Caki2 (cell line): ENCODE data around the gene PILRA. TPM values are rescaled to one million over a fixed set of nuclear protein-coding genes. Genes with fewer than 3 reads are reported as not detected.
"Not testable (repeated sequence)": the region's sequence is repeated elsewhere in the genome, so short reads cannot be mapped to it uniquely, and the experiment has no call there.

ENCODE experiments used
- DNase-seq: peaks from one replicate; pipeline ENCODE4 v3.0.0-alpha.2; 2015; ENCODE audit warnings: low read depth
- in situ Hi-C: cut with HindIII; loops from 2 replicates; pipeline ENCODE4 v1.10.0; 2016; ENCODE audit warnings: low sequenced_read_pairs, low pct_unique_long_range_greater_than_20kb, mixed read lengths
- total RNA-seq: library from RNA; depleted of rRNA; stranded (reverse); fragments of >200 nt; shearing (Covaris generic); gene quantifications from 2 replicates; pipeline ENCODE4 v1.2.3, GENCODE V29; 2014; ENCODE audit warnings: low replicate concordance

The PILRA gene
- total RNA-seq, 1 experiment from 2014 or later: 0.91 TPM

DNA sequence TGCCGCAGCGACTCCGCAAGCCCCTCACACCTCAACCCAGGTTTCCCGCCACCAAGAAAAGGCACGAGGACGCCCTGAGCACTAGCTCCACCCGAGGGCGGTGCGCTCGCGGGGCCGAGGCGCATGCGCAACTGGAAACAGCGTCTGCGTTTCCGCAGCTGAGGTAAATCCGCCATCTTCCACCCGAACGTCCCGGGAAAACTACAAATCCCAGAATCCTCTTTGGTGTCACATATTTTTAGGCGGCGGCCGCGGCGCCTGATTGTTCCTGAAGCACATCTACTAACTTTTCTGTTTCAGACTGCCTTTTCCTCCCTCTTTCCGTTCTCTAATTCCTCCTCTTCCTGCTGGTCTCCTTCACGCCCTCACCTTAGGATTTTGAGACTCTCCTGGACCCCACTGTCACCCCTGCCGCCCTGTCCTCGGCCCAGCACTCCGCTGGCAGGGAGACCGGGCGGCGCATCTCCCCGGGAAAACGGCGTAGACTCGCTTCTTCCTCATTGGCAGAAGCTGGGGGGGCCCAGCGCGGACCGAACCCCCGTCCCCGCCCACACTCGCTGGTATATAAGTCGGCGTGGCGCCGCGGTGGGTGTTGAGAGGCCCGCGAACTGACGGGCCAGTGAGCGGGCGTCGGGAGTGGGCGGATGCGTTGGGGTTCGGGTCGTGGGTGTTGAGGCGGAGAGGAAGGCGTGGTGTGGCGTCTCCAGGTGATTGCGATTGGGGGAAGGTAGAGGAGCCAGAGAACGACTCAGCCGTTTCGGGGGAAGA lies 55.1 kb downstream of the PILRA start, which contains the start of gene ZCWPW1:
Gene ZCWPW1 (minus strand): TSS at position 505 of the 768 bp plus-strand sequence. CDS start 8,054 bp downstream, outside the sequence.
- DNase-seq: peak; percentile 97
- in situ Hi-C loops: no loop called here

- peak; percentile 99 for DNase-seq
- in situ Hi-C loops: no loop called here
These were observed 55.8 kb downstream of the PILRA start for GRCh38 chr7:100428967-100429636.

DNA sequence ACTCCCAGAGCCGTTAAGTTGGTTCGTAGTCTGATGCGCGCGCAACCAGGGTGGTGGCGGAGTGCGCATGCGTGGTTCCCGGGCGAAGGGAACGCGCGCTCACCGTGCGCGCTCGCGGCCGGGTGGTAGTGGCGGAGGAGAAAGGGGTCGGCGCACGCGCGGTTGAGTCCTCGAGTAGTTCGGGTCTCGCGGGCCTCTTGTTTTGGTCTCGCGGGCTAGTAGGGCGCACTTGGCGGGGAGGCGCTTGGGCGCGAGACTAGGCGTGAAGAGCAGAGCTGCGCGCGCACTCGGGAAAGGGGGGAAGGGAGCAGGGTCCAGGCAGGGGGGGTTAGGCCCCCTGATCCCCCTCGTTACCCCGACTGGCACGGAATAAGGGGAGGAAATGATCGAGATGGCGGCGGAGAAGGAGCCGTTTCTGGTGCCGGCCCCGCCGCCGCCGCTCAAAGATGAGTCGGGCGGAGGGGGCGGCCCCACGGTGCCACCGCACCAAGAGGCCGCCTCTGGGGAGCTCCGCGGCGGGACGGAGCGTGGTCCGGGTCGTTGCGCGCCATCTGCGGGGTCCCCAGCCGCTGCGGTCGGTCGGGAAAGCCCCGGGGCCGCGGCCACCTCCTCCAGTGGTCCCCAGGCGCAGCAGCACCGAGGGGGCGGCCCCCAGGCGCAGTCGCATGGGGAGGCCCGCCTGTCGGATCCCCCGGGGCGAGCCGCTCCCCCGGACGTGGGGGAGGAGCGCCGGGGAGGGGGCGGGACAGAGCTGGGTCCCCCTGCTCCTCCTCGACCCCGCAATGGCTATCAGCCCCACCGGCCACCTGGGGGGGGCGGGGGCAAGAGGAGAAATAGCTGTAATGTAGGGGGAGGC lies 56.6 kb downstream of the PILRA start, which contains the start of gene MEPCE:
Gene MEPCE (plus strand): TSS at position 195 of the 856 bp plus-strand sequence. CDS start 188 bp downstream, at position 383.
- peak; percentile 95 for DNase-seq
- in situ Hi-C loops: no loop called here

DNA sequence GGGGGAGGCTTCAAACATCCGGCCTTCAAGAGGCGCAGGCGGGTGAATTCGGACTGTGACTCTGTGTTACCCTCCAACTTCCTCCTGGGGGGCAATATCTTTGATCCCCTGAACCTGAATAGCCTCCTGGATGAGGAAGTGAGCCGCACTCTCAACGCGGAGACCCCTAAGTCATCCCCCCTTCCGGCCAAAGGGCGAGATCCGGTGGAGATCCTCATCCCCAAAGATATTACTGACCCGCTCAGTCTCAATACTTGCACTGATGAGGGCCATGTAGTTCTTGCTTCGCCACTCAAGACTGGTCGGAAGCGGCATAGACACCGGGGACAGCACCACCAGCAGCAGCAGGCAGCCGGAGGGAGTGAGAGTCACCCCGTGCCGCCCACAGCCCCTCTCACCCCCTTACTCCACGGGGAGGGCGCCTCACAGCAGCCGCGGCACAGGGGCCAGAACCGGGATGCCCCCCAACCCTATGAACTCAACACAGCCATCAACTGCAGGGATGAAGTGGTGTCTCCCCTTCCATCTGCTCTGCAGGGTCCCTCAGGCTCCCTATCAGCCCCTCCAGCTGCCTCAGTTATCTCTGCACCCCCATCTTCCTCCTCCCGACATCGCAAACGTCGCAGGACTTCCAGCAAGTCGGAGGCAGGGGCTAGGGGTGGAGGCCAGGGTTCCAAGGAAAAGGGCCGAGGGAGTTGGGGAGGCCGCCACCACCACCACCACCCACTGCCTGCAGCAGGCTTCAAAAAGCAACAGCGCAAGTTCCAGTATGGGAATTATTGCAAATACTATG lies 57.4 kb downstream of the PILRA start:
- in situ Hi-C loops: no loop called here
- no peak for DNase-seq

- in situ Hi-C loops: no loop called here
- DNase-seq: no peak
These were observed 58.0 kb downstream of the PILRA start for GRCh38 chr7:100431286-100431735.

GRCh38 chr7:100432053-100432452 lies 58.8 kb downstream of the PILRA start:
- no peak for DNase-seq
- in situ Hi-C loops: no loop called here

GRCh38 chr7:100432621-100433275 lies 59.5 kb downstream of the PILRA start:
- no peak for DNase-seq
- in situ Hi-C loops: no loop called here

DNA sequence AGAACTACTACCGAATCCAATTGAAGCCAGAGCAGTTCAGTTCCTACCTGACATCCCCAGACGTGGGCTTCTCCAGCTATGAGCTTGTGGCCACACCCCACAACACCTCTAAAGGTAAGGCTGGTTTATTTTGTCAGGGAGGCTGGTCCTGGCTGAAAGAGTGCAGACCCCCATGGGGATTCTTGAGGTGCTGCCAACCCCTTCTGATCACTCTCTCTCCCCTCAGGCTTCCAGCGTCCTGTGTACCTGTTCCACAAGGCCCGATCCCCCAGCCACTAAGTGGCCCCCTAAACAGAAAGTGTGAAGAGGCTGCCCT lies 59.9 kb downstream of the PILRA start:
- in situ Hi-C loops: no loop called here
- DNase-seq: no peak

DNA sequence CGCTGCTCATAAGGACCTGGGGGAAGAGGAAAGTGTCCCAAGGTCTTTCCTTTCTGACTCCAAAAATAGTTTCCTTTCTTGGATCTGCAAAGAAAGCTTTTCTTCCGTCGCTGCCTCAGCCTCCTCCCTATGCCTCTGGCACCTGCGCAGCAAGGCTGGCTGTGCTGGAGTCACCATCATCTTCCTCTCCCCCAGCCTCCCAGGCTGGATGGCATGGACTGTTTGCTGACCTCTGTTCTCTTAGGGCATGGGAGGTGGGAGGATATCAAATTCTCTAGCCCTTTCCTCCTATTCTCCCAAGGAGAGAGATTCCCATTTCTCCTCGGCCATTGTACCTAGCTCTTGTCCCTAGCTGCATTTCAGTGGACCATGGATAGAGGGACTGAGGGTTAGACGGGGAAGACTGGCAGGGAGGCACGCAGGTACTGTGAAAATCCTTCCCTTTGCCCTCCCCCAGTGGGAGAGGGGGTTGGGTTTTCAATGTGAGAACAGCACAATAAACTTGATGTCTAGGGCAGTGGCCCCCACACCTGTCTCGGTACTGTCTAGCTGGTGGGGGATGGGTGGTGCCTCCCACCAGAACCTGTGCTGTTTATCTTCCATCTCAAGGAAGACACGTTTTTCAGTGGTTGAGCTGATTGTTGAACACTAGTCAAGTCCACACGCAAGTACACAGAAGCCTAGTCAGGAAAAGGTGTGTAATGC lies 60.5 kb downstream of the PILRA start:
- in situ Hi-C loops: no loop called here

DNA sequence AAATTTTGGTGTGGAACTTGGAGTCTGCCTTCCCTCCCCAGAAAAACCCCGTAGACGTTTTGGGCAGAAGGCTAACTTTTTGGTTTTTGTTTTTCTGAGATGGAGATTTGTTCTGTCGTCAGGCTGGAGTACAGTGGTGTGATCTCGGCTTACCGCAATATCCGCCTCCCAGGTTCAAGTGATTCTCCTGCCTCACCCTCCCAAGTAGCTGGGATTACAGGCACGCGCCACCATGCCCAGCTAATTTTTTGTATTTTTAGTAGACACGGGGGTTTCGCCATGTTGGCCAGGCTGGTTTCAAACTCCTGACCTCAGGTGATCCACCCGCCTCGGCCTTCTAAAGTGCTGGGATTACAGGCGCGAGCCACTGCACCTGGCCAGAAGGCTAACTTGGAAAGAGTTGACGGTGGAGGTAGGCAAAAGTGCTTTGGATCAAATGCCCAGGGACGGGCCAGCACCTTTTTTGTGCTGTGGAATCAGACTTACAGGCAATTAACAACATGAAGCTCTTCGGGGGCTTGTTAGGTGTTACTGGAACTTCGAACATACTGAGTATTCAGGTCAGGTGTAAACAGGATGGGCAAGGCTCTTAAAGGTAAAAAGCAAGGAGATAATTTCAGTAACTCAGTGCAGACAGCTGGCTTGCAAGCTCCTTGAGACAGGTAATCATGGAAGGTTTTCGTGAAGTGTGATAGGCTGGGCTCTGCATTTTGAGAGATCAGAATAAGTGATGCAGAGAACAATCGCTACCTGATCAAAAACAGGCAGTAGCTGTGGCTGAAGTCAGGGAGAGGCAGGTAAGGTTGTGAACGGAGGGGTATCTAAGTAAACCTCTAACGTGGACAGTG lies 61.2 kb downstream of the PILRA start:
- no peak for DNase-seq
- in situ Hi-C loops: no loop called here

More for the DNA sequence above, 60.5 kb downstream of the PILRA start:
- DNase-seq: no peak

DNA sequence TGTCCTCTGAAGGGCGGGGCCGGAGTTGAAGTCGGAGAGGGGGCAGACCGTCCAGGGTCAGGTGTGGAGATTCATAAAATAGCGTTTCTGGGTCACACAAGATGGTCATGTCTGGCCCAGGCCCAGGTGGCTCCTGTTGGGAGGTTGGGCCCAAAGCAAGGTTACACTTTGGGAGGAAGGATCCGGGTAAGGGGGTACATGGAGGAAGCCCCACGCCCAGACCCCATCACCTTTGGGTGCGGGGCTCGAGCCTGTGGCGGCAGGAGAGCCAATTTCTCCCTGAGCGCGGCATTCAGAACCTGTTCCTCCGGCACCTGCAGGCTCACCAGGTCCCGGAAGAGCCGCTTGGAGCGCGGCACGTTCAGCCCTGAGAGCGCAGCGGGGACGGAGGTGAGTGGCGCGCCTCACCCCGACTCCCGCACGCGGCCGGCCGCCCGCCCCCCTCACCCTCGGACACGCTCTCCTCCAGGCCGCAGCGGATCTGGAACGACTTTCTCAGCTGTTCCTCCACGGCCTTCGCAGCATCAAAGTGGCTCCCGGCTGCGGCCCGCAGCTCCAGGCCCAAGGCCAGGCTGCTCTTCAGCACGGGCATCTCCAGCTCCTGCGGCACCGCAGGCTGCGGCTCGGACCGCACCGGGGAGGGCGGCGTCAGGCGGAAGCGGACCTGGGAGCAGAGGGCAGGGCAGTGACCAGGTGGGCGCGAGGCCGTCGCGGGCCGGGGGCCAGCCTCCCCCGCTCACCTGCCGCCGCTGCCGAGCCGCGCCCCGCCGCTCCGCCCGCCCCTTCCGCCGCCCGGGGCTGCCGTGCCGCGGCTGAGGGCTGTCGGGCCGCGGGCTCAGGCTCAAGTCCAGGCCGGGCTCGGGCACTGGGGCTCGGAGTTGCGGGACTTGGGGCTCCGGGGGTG lies 62.4 kb downstream of the PILRA start:
- in situ Hi-C loops: no loop called here
- DNase-seq: peak; percentile 42

GRCh38 chr7:100437150-100438100 lies 64.1 kb downstream of the PILRA start:
- DNase-seq: no peak
- in situ Hi-C loops: no loop called here

- DNase-seq: no peak
- in situ Hi-C loops: no loop called here
These were observed 64.9 kb downstream of the PILRA start for GRCh38 chr7:100438172-100438571.

DNA sequence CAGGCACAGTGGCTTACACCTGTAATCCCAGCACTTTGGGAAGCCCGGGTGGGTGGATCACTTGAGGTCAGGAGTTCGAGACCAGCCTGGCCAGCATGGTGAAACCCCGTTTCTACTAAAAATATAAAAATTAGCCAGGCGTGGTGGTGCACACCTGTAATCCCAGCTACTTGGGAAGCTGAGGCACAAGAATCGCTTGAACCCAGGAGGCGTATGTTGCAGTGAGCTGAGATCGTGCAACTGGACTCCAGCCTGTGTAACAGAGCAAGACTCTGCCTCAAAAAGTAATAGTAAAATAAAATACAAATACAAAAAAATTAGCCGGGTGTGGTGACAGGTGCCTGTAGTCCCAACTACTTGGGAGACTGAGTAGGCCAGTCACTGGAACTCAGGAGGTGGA lies 65.4 kb downstream of the PILRA start:
- DNase-seq, in situ Hi-C loops: not testable (repeated sequence)
